Astrocyte (in vitro differentiated cells and primary cell): Measurements from ENCODE around the gene FCRL3.

ENCODE experiments used
- EZH2 ChIP-seq: IDR thresholded peaks from 2 replicates; pipeline ENCODE4 v1.6.1; 2012; ENCODE audit warnings: mild to moderate bottlenecking, low read length, inconsistent platforms; ENCODE audit not compliant: insufficient read depth
- TF ChIP-seq, protein P1 (sequence below): IDR thresholded peaks from 2 replicates; pipeline ENCODE4 v1.5.1; 2011; ENCODE audit warnings: low read depth, mild to moderate bottlenecking, inconsistent platforms, low read length, moderate library complexity; ENCODE audit not compliant: insufficient read depth

DNA sequence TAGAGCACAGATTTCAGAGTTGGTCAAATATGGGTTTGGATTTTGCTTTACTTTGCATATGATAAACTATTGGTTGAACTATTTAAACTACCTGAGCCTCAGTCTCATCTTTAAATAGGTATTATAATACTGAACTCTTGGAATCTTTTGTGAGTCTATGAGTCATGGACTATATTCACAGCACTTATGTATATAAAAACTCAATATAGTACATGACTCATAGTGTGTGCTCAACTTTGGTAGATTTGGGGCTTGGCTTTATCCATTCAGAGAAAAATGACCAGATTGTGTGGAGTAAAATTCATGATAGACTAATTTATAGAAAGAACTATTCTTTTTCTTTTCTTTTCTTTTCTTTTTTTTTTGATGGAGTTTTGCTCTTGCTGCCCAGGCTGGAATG, 28.7 kb downstream of the FCRL3 start:
- TF ChIP-seq, protein P1, sequence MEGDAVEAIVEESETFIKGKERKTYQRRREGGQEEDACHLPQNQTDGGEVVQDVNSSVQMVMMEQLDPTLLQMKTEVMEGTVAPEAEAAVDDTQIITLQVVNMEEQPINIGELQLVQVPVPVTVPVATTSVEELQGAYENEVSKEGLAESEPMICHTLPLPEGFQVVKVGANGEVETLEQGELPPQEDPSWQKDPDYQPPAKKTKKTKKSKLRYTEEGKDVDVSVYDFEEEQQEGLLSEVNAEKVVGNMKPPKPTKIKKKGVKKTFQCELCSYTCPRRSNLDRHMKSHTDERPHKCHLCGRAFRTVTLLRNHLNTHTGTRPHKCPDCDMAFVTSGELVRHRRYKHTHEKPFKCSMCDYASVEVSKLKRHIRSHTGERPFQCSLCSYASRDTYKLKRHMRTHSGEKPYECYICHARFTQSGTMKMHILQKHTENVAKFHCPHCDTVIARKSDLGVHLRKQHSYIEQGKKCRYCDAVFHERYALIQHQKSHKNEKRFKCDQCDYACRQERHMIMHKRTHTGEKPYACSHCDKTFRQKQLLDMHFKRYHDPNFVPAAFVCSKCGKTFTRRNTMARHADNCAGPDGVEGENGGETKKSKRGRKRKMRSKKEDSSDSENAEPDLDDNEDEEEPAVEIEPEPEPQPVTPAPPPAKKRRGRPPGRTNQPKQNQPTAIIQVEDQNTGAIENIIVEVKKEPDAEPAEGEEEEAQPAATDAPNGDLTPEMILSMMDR = no peak
- no peak for TF ChIP-seq EZH2
